ENCODE measurements around the gene DLX5. TPM values are rescaled to one million over a fixed set of nuclear protein-coding genes. Genes with fewer than 3 reads are reported as not detected.

Gene DLX5
- total and polyA plus RNA-seq, 9 of the 15 experiments (the other 6 are each of a cell fraction or from before 2014, with no cell fraction given), result not detected

DNA sequence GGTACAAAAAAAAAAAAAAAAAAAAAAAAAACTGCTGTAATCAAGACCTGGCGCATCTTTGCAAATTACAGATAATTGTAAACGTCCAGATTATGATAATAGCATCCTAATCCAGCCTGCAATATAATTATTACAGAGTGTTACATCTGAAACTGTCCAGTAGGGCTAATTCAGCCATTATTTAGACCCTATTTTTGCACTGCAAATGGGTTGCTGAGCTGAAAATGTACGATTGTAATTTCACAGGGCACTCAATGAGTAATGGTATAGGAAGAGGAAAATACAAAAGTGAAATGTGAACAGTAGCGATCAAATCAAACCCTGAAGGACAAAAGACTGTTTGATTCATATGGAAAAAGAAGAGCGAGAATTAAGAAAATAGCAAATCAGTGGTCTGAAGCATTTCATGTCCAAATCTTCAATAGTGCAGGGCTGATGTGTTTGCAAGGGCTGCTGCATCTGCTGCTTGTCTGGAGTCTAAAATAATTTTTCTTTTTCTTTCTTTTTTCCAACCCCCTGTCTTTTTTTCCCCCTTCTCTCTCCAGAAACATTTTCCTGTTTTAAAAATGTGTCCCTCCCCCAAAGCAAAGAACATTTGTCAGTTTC is 10.4 kb downstream of the DLX5 start (continued):
- TF ChIP-seq, protein P1, sequence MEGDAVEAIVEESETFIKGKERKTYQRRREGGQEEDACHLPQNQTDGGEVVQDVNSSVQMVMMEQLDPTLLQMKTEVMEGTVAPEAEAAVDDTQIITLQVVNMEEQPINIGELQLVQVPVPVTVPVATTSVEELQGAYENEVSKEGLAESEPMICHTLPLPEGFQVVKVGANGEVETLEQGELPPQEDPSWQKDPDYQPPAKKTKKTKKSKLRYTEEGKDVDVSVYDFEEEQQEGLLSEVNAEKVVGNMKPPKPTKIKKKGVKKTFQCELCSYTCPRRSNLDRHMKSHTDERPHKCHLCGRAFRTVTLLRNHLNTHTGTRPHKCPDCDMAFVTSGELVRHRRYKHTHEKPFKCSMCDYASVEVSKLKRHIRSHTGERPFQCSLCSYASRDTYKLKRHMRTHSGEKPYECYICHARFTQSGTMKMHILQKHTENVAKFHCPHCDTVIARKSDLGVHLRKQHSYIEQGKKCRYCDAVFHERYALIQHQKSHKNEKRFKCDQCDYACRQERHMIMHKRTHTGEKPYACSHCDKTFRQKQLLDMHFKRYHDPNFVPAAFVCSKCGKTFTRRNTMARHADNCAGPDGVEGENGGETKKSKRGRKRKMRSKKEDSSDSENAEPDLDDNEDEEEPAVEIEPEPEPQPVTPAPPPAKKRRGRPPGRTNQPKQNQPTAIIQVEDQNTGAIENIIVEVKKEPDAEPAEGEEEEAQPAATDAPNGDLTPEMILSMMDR (IDR thresholded peaks at IDR 0.05 in 2 of 3, conservative IDR thresholded peaks at IDR 0.05 in 1 of 3; ENCODE audit: insufficient read depth in 2 of 3, low read depth in 1 of 3, low read length in 3 of 3), result no peak
- TF ChIP-seq, protein P2, sequence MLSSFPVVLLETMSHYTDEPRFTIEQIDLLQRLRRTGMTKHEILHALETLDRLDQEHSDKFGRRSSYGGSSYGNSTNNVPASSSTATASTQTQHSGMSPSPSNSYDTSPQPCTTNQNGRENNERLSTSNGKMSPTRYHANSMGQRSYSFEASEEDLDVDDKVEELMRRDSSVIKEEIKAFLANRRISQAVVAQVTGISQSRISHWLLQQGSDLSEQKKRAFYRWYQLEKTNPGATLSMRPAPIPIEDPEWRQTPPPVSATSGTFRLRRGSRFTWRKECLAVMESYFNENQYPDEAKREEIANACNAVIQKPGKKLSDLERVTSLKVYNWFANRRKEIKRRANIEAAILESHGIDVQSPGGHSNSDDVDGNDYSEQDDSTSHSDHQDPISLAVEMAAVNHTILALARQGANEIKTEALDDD (IDR thresholded peaks at IDR 0.05), result no peak
- TF ChIP-seq, protein P3, sequence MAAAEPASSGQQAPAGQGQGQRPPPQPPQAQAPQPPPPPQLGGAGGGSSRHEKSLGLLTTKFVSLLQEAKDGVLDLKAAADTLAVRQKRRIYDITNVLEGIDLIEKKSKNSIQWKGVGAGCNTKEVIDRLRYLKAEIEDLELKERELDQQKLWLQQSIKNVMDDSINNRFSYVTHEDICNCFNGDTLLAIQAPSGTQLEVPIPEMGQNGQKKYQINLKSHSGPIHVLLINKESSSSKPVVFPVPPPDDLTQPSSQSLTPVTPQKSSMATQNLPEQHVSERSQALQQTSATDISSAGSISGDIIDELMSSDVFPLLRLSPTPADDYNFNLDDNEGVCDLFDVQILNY (CRISPR knock-in tag; IDR thresholded peaks at IDR 0.05), result no peak

DNA sequence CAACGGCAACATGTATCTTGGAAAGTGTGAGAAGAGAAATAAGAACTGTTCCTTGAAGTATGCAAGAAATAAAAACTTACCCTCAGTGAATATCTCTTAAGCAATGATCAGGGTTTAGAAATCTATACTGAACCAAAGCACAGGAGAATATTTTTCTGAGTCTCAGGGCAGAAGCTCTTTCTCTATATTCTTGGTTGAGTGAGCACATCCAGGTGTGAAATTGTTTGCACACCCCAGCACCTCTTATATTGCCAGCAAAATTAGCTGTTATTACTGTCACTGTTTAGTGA is 10.8 kb downstream of the DLX5 start:
- no peak overlapping the region for H2AFZ ChIP-seq (ENCODE audit: low read depth, low read length)
- H4K20me1 ChIP-seq (replicated peaks; ENCODE audit: control insufficient read depth, insufficient read depth, low read length), result no peaks in the 10 kb centered on the region
- ATAC-seq (no peak), DNase-seq (ENCODE audit: extremely low read depth in 1 of 4, low spot score in 3 of 4) (no peak), FAIRE-seq (no peak)
- 0% methylated on average over 1 of the region's 1 CpG for WGBS (ENCODE audit: insufficient coverage, low coverage, missing lambda C conversion rate)
- no peak overlapping the region for H3K27ac ChIP-seq (ENCODE audit: extremely low read depth, low read depth, low read length)
- POLR2A ChIA-PET, result interaction anchor here (0.6 to 1.0 kb wide), 3 partner anchors 9 to 907 kb away, joined by 3 to 4 read pairs (median 3); partner anchors contain the start of gene DLX6
- H3K9me3 ChIP-seq (replicated peaks; ENCODE audit: control insufficient read depth, insufficient read depth, low read depth, low read length), result no peaks in the 10 kb centered on the region
- TF ChIP-seq, protein P4, sequence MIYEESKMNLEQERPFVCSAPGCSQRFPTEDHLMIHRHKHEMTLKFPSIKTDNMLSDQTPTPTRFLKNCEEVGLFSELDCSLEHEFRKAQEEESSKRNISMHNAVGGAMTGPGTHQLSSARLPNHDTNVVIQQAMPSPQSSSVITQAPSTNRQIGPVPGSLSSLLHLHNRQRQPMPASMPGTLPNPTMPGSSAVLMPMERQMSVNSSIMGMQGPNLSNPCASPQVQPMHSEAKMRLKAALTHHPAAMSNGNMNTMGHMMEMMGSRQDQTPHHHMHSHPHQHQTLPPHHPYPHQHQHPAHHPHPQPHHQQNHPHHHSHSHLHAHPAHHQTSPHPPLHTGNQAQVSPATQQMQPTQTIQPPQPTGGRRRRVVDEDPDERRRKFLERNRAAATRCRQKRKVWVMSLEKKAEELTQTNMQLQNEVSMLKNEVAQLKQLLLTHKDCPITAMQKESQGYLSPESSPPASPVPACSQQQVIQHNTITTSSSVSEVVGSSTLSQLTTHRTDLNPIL (CRISPR knock-in tag; IDR thresholded peaks at IDR 0.05), result no peak
- no peaks in the 10 kb centered on the region for H3K9me1 ChIP-seq (ENCODE audit: control insufficient read depth, insufficient read depth, low read length)
- CTCF ChIA-PET (ENCODE audit: low intra/inter-chr PET ratio), result interaction anchor here (0.6 kb wide), 1 partner anchor 23 kb away, joined by 5 read pairs; no protein-coding TSS in a partner anchor
- H3K4me2 ChIP-seq (ENCODE audit: insufficient read depth, low read length), result no peak overlapping the region
- in situ Hi-C loops (cut with MboI), result no loop called here
- H3K4me1 ChIP-seq (replicated peaks in 1 of 2; ENCODE audit: control insufficient read depth in 2 of 2, insufficient read depth in 2 of 2, low read length in 2 of 2), result peaks cover 0 to 12% of the 10 kb centered on the region in 2 experiments; a peak in 1 of 5 replicates
- H3K27me3 ChIP-seq (ENCODE audit: control insufficient read depth in 2 of 2, insufficient read depth in 2 of 2, low read length in 2 of 2), result peaks cover 53 to 55% of the 10 kb centered on the region in 2 experiments; a peak in 4 of 5 replicates
- intact Hi-C loops (cut with micrococcal nuclease), result no loop called here
- no peak overlapping the region for H3K4me3 ChIP-seq
- no peaks in the 10 kb centered on the region for H3K79me2 ChIP-seq (ENCODE audit: control insufficient read depth, insufficient read depth, low read length)
- H3K9ac ChIP-seq (ENCODE audit: insufficient read depth in 1 of 2, low read depth in 2 of 2, low read length in 2 of 2), result no peak overlapping the region
- no TSS peak for BruUV-seq (replicated peaks)
- no peaks in the 10 kb centered on the region for H3K36me3 ChIP-seq (ENCODE audit: control insufficient read depth, insufficient read depth, low read length)

All from K562 (cell line).